Measurements from ENCODE around the gene PTPRT.

DNA sequence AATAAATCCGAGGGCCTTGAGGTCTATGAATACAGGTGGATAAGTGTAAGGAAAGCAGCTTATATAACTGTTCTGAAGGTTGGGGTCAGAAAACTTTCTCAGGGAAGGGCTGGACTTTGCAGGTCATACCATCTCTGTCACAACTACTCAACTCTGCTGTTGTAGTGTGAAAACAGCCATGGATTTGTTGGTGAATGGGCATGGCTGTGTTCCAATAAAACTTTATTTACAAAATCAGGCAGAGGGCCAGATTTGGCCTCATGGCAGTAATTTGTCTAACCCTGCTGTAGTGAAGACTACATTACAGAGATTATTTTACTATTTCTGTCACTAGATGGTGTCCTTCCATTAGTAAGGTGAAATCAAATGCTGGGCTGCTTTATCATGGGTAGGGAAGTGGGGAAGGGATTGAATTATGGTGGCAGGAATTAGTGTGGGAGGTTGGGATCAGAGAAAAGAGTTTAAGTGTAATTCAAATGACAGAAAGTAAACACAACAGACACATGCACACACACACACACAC lies 1161.9 kb downstream of the PTPRT start:
- TF ChIP-seq CTCF (IDR thresholded peaks at IDR 0.05) (no peak; the same call in 1 of the 2 replicates), ZFX (IDR thresholded peaks at IDR 0.05; ENCODE audit: borderline replicate concordance) (no peak)

Data from 22Rv1 (cell line).